Measurements from ENCODE around the gene EHD3. TPM values are rescaled to one million over a fixed set of nuclear protein-coding genes. Genes with fewer than 3 reads are reported as not detected.

Gene EHD3
- total RNA-seq, 2 donors from 2014 or later: 1.0 to 1.1 TPM

DNA sequence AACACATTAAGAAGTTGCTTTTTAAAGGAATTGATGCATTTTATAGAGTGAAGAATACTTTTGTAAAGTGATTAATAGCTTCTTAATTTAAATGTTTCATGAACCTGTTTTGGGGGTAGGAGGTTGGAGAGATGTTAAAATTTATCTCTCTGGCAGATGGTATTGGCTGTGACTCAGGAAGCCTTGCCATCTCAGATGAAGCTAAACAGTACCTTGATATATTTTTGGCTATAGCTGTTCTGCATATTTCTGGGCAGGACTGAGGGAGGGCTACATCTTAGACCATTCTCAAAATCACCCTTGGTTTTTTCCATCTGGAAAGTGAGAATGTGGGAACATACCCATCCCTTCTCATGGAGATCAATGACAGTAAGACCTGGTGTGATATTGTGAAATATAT, 30.0 kb upstream of the EHD3 start:
- no peaks in the 10 kb centered on the region for H3K36me3 ChIP-seq
- H3K27me3 ChIP-seq: no peaks in the 10 kb centered on the region
- H3K9me3 ChIP-seq: no peaks in the 10 kb centered on the region
- H3K27ac ChIP-seq: no peak overlapping the region
- H3K4me3 ChIP-seq: no peak overlapping the region
- H3K9ac ChIP-seq (ENCODE audit: low read depth in 2 of 2, low read length in 2 of 2): no peak overlapping the region
- intact Hi-C loops (cut with DNase I): no loop called here
- TF ChIP-seq, protein P1, sequence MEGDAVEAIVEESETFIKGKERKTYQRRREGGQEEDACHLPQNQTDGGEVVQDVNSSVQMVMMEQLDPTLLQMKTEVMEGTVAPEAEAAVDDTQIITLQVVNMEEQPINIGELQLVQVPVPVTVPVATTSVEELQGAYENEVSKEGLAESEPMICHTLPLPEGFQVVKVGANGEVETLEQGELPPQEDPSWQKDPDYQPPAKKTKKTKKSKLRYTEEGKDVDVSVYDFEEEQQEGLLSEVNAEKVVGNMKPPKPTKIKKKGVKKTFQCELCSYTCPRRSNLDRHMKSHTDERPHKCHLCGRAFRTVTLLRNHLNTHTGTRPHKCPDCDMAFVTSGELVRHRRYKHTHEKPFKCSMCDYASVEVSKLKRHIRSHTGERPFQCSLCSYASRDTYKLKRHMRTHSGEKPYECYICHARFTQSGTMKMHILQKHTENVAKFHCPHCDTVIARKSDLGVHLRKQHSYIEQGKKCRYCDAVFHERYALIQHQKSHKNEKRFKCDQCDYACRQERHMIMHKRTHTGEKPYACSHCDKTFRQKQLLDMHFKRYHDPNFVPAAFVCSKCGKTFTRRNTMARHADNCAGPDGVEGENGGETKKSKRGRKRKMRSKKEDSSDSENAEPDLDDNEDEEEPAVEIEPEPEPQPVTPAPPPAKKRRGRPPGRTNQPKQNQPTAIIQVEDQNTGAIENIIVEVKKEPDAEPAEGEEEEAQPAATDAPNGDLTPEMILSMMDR (IDR thresholded peaks at IDR 0.05): no peak
- no peaks in the 10 kb centered on the region for H3K4me1 ChIP-seq
- no peak for DNase-seq

DNA sequence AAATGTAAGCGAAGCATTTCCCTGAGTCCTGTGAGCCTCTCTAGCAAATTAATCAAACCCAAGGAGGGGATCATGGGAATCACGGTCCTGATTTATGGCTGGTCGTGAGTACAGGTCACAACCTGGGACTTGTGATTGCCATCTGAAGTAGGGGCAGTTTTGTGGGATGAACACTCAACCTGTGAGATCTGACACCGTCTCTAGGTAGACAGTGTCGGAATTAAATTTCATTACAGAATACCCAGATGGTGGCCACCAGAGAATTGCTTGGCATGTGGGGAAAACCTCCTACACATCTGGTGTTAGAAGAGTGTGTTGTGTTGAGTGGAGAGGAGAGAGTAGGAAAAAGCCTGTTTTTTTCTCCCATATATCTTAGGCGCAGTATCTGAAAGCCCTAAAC, 29.2 kb upstream of the EHD3 start:
- Histone ChIP-seq H3K9ac (ENCODE audit: low read depth in 2 of 2, low read length in 2 of 2) (no peak overlapping the region), H3K9me3 (no peaks in the 10 kb centered on the region)
- intact Hi-C loops (cut with DNase I): no loop called here

DNA sequence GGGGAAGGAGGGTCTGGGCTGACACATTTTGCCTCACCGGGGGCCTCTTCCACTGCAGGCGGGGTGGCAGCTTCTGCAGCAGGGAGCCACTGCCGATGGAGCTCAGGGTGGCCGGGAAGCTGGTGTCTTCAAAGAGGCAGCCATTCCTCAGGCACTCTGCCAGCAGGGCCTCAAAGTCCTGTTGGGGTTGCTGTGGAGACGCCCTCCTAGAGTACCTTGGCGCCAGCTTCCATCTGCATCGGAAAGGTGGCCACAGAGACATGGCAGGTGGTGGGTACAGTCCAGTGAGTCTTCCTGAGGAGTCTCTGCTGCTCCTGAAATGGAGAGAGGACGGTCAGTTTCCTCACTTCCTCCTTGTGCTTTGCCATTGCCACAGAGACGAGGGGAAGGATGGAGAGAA, 28.8 kb upstream of the EHD3 start:
- intact Hi-C loops (cut with DNase I): no loop called here
- Histone ChIP-seq H3K9me3 (no peaks in the 10 kb centered on the region), H3K27me3 (no peaks in the 10 kb centered on the region), H3K27ac (no peak overlapping the region), H3K9ac (ENCODE audit: low read depth in 2 of 2, low read length in 2 of 2) (no peak overlapping the region), H3K36me3 (no peaks in the 10 kb centered on the region), H3K4me1 (no peaks in the 10 kb centered on the region), H3K4me3 (no peak overlapping the region)
- TF ChIP-seq, protein P1 (IDR thresholded peaks at IDR 0.05): no peak
- DNase-seq: no peak

More for the DNA sequence above, 29.2 kb upstream of the EHD3 start:
- TF ChIP-seq, protein P1 (IDR thresholded peaks at IDR 0.05): no peak
- no peak for DNase-seq
- Histone ChIP-seq H3K27me3 (no peaks in the 10 kb centered on the region), H3K4me3 (no peak overlapping the region), H3K4me1 (no peaks in the 10 kb centered on the region), H3K36me3 (no peaks in the 10 kb centered on the region), H3K27ac (no peak overlapping the region)

DNA sequence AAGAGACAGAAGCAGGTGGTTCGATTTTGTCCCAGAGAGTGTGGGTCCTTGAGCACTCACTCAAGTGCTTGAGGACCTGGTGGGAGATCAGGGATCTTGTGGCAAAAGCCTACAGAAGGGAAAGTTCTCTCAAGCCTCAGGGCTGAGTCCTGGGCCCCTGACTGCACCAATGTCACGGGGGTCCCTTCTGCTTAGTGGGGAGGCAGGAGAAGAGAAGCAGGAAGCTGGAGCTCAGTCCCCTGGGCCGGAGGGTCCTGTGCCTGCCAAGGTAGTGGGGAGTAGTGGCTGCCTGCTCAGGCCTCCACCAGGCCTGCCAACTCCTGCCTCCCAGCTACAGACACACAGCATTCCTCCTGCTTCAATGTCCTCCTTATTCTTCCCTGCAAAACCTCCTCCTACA, 28.3 kb upstream of the EHD3 start:
- DNase-seq: no peak
- H3K27me3 ChIP-seq: no peaks in the 10 kb centered on the region
- TF ChIP-seq, protein P1 (IDR thresholded peaks at IDR 0.05): no peak

GRCh38 chr2:31207790-31208189, 26.2 kb upstream of the EHD3 start:
- Histone ChIP-seq H3K9ac (ENCODE audit: low read depth in 2 of 2, low read length in 2 of 2) (no peak overlapping the region), H3K36me3 (no peaks in the 10 kb centered on the region), H3K9me3 (no peaks in the 10 kb centered on the region), H3K4me1 (no peaks in the 10 kb centered on the region), H3K27ac (no peak overlapping the region), H3K27me3 (no peaks in the 10 kb centered on the region), H3K4me3 (no peak overlapping the region)
- no peak for DNase-seq
- intact Hi-C loops (cut with DNase I): no loop called here
- TF ChIP-seq, protein P1 (IDR thresholded peaks at IDR 0.05): no peak

More for the DNA sequence above, 28.3 kb upstream of the EHD3 start:
- no peak overlapping the region for H3K27ac ChIP-seq
- no peak overlapping the region for H3K4me3 ChIP-seq
- H3K9me3 ChIP-seq: no peaks in the 10 kb centered on the region
- H3K36me3 ChIP-seq: no peaks in the 10 kb centered on the region
- no peaks in the 10 kb centered on the region for H3K4me1 ChIP-seq
- H3K9ac ChIP-seq (ENCODE audit: low read depth in 2 of 2, low read length in 2 of 2): no peak overlapping the region
- intact Hi-C loops (cut with DNase I): no loop called here

- no peak for DNase-seq
- Histone ChIP-seq H3K4me3 (no peak overlapping the region), H3K9ac (ENCODE audit: low read depth in 2 of 2, low read length in 2 of 2) (no peak overlapping the region), H3K36me3 (no peaks in the 10 kb centered on the region), H3K27ac (no peak overlapping the region), H3K9me3 (no peaks in the 10 kb centered on the region), H3K27me3 (no peaks in the 10 kb centered on the region), H3K4me1 (no peaks in the 10 kb centered on the region)
- TF ChIP-seq, protein P1 (IDR thresholded peaks at IDR 0.05): no peak
- intact Hi-C loops (cut with DNase I): no loop called here
These were observed 25.7 kb upstream of the EHD3 start for GRCh38 chr2:31208240-31208639.

All from colonic mucosa (tissue), 4 donors.